Liver (tissue), 3 donors: Measurements from ENCODE around the gene ZNF678.

Experiments
- NR2F2 ChIP-seq: IDR thresholded peaks from 2 replicates; pipeline ENCODE4 v1.6.1; 2016; ENCODE audit warnings: antibody characterized with exemption
- TAF1 ChIP-seq: conservative IDR thresholded peaks from 2 replicates; pipeline ENCODE4 v1.6.1; 2016; ENCODE audit warnings: antibody characterized with exemption, mild to moderate bottlenecking
- TF ChIP-seq, protein P1 (sequence below): IDR thresholded peaks from 2 replicates; pipeline ENCODE4 v1.6.1; 2016; ENCODE audit warnings: antibody characterized with exemption
- TF ChIP-seq, protein P2 (sequence below): fragments of 150-350 bp; IDR thresholded peaks from 2 replicates; pipeline ENCODE4 v1.5.1; 2017; ENCODE audit warnings: improper control_type of control experiment, low read depth, low read length; ENCODE audit not compliant: missing input control
- donor health status: healthy.
- donor health status: healthy.

DNA sequence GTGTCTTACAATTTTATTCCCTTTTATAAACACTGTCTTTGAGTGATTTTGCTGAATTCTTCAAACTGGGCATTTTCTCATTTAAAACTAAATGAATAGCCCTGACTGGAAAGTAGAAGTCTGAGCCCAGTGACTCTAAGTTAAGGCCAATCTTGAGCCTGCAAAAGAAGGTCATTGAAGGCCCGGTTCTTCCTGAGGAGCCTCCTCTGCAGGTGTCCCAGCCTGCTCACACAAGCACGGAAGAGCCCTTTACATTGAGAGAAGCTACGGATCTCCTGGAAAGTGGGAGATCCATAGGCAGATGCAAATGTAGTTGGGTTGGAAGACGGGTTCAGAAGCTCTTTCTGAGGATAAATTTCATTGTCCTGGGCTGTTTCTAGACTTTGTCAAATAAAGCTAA, 3.9 kb downstream of the ZNF678 start:
- TF ChIP-seq NR2F2 (no peak), TAF1 (no peak)
- TF ChIP-seq, protein P1, sequence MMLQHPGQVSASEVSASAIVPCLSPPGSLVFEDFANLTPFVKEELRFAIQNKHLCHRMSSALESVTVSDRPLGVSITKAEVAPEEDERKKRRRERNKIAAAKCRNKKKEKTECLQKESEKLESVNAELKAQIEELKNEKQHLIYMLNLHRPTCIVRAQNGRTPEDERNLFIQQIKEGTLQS, result no peak
- TF ChIP-seq, protein P2, sequence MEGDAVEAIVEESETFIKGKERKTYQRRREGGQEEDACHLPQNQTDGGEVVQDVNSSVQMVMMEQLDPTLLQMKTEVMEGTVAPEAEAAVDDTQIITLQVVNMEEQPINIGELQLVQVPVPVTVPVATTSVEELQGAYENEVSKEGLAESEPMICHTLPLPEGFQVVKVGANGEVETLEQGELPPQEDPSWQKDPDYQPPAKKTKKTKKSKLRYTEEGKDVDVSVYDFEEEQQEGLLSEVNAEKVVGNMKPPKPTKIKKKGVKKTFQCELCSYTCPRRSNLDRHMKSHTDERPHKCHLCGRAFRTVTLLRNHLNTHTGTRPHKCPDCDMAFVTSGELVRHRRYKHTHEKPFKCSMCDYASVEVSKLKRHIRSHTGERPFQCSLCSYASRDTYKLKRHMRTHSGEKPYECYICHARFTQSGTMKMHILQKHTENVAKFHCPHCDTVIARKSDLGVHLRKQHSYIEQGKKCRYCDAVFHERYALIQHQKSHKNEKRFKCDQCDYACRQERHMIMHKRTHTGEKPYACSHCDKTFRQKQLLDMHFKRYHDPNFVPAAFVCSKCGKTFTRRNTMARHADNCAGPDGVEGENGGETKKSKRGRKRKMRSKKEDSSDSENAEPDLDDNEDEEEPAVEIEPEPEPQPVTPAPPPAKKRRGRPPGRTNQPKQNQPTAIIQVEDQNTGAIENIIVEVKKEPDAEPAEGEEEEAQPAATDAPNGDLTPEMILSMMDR, result no peak
